GM19240 (cell line): ENCODE data around the gene BLOC1S3.

Experiments
- DNase-seq: peaks from one replicate; pipeline ENCODE4 v3.0.0; 2011; ENCODE audit warnings: low spot score; ENCODE audit not compliant: insufficient read length

The BLOC1S3 gene, protein sequence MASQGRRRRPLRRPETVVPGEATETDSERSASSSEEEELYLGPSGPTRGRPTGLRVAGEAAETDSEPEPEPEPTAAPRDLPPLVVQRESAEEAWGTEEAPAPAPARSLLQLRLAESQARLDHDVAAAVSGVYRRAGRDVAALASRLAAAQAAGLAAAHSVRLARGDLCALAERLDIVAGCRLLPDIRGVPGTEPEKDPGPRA

DNA sequence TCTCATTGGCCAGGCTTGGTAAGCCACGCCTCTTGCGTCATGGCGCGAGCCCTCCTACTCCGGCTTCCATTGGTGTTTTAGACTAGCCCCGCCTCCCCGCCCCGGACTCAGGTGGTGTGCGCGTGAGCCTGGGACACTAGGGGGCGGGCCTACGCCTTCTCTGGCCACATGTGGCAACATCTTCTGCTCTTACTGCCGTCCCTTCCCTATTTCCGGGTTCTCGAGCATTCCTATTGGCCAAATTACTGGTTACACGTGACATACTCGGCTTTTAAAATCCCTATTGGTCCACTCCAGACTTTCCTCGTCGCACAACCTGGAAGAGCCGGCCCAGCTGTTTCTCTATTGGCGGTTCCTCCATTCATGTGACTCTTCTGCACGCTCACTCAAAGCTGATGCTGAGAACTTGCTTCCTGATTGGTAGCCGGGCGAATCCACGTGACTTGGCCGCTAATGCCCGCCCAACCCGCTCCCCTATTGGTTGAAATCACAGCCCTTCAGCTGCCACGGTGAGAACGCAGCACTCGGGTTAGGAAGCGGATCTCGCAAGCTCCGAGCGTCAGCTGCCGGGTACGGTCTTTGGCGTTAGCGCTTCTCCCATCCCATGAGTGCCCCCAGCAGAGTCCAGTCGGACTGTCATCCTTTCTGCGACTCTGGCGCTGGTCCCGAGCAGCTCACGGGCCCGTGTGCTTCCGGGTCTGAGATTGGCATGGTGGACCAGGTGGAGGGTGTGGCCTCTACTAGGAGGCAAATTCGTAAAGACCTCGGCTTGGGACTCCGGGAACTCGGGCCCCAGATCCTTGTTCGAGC, at the start of gene BLOC1S3:
BLOC1S3 (plus strand) TSS at position 523 of the 810 bp plus-strand sequence. CDS start 513 bp downstream, outside the sequence.
- DNase-seq: peak; percentile 97

DNA sequence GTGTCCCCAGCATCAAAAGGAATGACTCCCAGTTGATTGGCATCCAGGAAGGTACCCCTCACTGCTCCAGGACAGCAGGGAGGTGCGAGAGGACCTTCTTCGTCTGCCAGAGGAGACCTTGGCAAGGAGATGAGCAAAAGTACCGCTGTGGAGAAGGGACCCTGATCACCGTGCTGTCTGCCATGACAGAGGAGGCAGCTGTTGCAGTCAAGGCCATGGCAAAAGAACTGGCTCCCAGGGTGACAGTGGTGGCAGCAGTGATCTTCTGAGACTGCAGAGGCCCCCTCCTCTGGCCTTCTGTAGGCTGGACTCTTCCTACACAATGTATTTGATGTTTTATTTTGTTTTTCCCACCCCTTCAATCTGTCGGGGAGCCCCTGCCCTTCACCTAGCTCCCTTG, 49.8 kb upstream of the BLOC1S3 start:
- no peak for DNase-seq

DNA sequence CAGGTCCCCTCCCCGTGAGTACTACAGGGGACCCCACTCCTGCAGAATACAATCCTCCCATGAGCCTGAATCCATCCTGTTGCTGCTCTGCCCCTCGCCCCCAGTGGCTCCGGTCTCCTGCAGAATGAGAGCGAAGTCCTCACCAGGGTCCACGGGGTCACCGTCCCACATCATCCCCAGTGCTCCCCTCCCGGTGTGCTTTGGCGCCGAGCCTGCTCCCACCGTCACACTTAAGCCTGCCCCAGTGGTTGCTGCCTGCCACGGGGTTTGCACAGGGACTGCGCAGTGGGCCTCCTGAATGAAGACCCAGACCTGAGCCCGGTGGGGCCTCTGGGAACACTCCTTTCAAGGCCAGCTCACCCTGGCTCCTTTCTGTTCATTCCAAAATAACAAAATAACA, 48.3 kb upstream of the BLOC1S3 start:
- no peak for DNase-seq

DNA sequence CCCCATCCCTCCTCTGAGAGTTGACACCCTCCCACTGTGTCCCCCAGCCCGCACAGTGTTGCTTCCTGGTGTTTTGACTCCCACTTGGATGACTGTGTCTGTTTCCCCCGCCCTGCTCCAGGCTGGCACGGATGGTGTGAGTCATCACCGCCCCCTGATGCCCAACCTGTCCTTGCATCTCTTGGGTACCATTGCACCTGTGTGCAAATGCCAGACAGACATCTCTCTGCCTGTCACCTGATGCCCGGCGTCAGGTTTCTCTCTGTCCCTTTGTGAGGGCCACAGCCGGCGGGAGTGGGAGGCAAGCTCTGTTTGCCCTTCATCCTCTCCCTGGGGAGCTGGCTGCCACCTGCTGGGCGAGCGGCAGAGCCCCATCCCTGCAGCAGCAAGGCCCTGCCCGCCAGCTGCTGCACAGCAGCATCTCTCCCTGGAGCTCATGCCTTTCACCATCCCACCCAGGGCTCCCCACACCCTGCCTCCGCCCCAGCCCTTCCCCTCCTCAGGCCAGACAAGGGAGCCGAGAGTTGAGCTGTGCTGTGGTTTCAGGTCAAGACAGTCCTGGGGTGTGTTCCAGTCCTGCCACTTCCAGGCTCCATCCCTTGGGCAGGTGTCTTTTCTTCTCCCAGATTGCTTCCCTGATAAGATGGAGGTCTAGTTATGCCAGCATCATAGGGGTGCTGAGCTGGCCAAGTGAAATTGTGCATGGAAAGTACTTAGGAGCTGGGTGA, 47.5 kb upstream of the BLOC1S3 start:
- DNase-seq: no peak

DNA sequence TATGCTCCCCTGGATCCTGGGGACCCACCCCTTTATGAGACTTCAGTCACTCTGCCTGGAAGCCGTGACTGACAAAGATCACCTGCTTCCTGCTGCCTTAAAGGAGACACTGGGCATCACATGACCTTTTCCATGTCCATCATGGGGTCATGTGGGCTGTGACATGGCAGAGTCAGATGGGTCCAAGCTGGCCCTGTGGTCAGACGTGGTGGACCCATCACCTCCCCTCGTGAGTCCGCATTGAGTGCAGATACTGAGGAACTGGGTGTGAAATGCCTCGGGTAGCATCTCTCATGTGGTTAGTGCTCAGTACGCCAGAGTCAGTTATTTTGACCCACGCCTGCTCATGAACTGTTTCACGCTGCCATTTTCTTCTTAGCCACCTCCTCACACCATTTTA, 44.9 kb upstream of the BLOC1S3 start:
- DNase-seq: no peak

DNA sequence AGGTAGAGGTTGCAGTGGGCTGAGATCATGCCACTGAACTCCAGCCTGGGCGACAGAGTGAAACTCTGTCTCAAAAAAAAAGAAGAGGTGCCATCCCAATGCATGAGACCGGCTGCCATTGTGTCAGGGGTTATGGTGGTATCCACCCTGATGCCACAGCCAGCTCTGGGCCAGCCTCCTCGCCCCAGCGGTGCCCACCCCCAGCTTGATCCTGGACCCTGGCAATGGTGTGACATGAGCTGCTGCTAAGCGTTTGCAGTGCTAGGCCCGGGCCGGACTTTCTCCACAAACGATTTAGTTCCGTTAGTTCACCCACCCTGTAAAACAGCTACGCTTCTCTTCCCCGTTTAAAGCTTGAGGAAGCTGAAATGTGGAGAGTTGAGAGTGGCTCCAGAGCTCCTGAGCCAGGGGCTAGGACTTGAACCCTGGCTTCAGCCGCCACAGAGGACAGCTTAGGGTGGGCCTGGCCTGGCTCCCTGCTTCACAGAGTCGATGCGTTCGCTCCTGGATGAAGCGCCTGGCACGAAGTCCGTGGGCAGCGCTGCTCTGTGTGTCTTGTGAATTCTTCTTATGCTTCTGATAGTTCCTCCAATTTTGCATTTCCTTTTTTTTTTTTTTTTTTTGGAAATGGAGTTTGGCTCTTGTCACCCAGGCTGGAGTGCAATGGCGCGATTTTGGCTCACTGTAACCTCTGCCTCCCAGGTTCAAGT, 43.3 kb upstream of the BLOC1S3 start:
- DNase-seq: no peak

DNA sequence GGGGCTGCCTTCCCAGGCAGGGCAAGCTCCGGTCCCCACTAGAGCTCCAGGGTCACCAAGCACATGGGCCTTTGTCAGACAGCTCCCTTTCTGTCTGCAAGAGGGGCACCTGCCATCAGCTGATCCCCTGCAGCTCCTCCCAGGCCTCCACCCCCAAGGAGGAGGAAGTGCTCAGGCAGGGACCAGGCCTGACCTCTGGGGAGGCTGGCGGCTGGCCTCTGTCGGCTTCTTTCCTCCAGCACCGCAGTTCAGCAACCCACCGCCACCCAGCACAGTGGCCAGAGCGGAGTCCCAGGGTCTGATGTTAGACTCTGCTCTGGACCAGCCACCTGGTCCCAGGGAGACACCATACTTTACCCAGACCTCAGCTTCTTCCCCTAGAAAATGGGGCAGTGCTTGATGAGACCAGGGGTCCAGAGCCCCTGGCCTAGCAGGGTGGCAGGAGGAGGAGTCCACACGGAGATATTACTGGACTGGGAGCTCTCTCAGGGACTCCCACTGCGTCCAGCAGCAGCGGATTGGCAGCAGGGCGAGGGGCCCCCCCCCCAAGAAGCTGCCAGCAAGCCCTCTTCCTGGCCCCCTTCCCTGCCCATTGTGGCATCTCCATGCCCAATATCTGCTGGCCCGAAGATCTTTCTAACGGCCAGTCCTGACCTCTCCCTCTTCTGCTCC, 41.9 kb upstream of the BLOC1S3 start:
- peak; percentile 77 for DNase-seq

DNA sequence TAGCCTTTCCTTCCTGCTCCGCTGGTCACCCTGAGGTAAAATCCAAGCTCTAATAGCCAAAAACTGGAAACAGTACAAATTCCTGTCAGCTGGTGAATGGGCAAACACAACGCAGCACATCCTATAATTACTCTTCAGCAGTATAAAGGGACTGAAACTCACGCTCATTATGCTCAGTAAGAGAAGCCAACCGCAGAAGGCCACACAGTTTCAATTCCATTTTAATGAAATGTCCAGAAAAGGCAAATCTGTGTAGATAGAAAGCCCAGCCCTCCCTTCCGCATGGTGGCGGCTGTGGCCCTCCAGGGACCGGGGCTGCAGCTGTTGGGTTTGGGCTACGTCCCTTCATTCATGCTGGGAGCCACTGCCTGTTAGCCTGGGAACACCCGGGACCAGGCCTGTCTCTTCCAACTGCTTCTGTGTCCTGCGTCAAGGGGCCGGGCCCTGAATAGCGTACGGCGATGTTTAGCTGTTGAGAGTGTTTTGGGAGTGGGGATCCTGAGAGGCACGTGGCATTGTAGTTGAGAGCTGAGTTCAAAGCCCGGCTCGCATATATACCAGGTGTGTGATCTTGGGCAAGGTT, 41.3 kb upstream of the BLOC1S3 start:
- peak; percentile 92 for DNase-seq

DNA sequence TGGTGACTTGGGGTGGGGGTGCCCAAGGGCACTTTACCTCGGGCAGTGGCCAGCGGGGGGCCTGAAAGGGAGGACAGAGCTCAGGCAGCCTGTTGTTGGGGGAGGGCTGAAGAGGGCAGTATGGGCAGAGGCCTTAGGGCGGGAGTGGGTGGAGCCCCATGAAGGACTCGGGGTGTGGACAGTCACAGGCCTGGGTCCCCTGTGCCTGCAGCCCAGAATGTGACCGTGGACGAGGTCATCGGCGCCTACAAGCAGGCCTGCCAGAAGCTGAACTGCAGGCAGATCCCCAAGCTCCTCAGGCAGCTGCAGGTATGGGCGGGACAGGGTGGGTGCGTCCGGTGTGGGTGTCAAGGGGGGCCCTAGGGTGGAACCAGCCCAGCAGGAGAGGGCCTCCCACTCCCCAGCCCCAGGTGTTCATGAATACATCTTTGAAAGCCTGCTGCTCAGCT, 40.3 kb upstream of the BLOC1S3 start:
- no peak for DNase-seq

DNA sequence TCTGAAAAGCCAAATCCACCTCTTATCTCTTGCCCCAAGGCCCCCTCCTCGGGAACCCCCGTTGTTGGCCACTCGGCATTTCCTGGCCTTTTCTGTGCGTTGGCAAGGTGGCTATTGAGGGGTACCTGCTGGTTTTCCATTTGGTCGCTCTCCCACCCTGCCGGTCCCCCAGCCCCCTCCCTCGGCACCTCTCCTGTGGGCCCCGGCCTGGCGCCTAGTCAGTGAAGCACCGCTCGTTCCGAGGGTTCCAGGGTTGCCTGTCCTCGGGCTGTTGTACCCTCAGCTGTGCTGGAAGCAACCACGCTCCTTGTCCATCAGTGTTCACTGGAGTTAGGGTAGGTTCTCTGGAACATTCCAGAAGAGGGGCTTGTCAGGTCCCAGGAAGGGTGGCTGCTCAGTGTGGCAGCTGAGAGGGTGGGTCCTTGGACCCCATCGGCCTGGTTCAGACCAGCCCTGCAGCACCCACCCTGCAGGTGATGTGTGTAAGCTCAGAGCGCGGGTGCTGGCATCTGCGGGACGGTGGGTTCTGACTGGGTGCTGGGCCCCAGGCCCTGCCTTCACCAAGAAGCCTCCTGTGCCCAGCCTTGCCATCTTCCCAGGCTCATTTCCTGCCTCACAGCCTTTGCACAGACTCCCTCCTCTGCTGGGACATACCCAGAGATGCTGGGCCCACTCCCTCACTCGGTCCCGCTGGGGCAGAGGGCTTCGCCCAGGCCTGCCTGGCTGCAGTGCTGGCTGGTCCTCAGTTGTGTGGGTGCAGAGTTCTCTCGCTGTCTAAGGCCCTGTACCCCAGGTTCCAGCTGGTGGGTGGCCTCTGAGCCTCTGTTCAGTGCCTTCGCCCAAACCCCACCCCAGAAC, 39.1 kb upstream of the BLOC1S3 start:
- DNase-seq: no peak

DNA sequence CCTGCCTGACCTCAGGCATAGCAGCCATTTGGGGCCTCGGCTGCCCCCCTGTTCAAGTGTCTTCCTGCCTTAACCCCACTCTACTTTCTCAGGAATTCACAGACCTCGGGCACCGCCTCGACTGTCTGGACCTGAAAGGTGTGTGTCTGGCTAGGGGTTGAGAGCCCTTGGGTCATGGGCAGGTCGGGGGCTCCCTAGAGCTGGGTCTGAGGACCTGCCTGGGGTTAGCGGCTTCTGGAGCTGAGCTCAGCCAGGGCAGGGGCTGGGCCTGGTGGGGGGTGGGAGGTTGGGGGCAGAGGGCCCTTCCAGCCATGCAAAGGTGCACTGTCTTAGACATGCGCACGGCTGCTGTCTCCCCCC, 38.5 kb upstream of the BLOC1S3 start:
- DNase-seq: no peak

DNA sequence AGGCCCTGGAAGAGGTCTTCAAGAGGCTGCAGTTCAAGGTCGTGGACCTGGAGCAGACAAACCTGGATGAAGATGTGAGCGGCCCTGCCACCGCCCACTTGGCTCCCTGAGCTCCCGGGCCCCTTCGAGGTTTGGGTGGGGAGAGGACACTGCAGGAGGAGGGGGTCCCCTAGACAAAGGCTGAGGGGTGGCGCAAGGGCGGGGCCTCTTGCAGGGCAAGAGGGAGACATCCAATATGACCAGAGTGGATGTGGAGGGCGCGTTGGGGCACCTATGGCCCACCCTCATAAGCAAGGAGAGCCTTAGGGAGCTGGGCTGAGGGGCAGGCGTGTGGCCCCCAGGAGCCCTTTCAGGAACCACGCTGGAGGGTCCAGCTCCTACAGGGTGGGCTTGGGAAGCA, 38.1 kb upstream of the BLOC1S3 start:
- no peak for DNase-seq

DNA sequence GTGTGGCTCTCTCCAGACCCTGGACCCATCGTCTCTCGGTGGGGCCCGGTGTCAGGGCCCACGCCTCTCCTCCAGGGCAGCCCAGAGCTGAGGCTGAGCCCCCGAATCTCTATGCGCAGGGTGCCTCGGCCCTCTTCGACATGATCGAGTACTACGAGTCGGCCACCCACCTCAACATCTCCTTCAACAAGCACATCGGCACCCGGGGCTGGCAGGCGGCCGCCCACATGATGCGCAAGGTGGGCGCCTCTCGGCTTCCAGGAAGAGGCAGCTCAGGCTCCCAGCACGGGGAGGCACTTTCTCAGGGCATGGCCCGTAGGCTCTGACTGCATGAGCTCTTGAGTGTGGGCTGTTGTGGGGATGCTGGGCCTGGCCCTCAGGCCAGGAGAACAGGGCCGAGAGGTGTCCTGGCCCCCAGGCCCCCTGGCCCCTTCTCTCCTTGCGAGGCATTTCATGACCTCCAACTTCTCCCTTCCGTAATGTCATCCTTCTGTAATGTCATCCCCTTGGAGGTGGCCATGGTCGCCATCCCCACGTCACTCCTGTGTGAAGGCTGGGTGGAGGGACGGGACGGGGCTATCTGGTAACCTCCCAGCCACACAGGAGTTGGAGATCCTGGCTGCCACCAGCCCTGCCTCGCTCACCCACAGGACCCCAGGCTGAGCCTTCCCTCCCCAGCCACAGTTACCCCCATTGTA, 37.2 kb upstream of the BLOC1S3 start:
- no peak for DNase-seq

DNA sequence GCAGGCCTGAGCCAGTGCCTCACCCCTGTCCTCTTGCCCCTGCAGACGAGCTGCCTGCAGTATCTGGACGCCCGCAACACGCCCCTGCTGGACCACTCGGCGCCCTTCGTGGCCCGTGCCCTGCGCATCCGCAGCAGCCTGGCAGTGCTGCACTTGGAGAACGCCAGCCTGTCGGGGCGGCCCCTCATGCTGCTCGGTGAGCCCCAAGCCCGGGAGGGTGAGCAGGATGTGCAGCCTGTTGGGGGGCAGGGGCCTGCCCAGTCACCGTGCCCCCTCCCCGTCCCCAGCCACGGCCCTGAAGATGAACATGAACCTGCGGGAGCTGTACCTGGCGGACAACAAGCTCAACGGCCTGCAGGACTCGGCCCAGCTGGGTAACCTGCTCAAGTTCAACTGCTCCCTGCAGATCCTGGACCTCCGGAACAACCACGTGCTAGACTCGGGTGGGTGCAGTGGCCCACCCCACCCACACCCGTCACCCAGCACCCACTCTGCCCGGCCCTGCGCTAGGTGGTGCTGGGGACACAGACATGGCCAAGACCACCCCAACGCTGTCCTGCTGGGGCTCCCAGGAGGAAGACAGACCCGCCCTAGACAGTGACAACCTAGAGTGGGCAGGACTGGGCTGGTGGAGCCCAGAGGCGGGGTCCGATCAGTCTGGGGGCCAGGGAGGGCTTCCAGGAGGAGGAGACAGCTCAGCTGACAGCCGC, 36.4 kb upstream of the BLOC1S3 start:
- no peak for DNase-seq

DNA sequence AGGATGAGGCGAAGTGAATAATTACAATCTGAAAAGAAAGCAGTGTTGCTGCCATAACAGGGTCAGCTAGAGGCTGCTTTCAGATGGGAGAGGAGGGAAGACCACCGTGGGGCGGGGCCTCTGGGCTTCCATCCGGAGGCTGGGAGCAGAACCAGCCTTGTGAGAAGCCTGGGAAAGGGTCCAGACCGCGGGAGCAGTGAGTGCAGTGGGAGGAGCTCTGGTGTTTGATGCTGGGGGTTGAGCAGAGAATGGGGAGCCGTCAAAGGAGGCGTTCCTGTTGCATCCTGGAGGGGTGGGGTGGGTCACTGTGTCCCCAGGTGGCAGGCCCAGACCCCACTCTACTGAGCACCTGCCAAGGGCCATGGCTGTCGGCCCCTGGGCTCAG, 35.9 kb upstream of the BLOC1S3 start:
- DNase-seq: no peak

DNA sequence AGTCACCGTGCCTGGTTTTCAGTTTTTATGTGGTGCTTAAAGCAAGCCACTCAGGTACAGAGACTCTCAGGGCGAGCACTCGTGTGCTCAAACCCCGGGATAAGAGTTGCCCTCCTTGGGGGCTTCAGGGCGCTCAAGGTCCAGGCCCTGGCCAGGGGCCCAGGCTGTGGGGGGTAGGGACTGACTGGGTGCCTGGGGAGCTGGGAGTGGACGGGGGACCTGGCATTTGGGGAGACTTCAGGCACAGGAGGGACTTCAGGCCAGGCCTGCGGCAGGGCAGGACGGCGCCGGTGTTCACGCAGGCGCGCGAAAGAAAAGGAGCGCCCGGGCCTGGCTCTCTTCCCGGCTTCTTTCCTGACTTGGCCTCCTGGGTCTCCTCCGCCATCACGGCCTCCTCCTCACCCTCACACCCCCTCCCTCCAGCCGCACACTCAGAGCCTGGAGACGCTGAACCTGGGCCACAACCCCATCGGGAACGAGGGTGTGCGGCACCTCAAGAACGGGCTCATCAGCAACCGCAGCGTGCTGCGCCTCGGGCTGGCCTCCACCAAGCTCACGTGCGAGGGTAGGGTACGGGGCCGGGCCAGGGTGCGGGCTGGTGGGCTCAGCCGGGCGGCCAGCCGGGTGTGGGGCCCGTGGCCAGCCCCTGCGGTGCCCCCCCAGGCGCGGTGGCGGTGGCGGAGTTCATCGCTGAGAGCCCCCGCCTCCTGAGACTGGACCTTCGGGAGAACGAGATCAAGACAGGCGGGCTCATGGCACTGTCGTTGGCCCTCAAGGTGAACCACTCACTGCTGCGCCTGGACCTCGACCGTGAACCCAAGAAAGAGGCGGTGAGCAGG, 33.9 kb upstream of the BLOC1S3 start:
- DNase-seq: no peak

DNA sequence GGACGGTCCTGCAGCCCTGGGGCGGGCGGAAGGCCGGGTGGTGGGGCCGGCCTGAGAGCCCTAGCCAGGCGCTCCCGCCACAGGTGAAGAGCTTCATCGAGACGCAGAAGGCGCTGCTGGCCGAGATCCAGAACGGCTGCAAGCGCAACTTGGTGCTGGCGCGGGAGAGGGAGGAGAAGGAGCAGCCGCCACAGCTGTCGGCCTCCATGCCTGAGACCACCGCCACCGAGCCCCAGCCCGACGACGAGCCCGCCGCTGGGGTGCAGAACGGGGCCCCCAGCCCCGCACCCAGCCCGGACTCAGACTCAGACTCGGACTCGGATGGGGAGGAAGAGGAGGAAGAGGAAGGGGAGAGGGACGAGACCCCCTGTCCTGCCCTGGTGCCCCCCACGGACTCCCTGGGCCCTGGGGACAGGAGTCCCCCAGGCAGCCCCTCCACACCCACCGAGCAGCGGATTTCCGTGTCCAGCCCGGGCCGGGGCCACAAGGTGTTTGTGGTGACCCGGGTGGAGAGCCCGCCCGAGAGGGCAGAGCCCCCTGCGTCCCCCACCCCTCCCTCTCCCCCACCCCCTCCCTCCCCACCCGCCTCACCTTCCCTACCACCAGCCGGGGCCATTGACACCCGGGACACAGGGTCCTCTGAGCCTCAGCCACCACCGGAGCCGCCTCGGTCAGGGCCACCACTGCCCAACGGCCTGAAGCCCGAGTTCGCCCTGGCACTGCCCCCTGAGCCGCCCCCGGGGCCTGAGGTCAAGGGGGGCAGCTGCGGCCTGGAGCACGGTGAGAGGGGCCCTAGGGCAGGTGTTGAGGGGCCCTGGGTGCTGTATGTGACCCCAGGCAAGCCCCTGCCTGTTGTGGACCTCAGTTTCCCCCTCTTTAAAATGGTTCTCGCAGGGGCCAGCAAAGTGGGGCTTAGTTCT, 33.1 kb upstream of the BLOC1S3 start:
- DNase-seq: no peak
